ENCODE data around the gene WNK1.
A peak's percentile ranks its signal among the peaks of the same experiment; 100 is the strongest.
"Not testable (repeated sequence)": the region's sequence is repeated elsewhere in the genome, so short reads cannot be mapped to it uniquely, and the experiment has no call there.

The WNK1 gene

DNA sequence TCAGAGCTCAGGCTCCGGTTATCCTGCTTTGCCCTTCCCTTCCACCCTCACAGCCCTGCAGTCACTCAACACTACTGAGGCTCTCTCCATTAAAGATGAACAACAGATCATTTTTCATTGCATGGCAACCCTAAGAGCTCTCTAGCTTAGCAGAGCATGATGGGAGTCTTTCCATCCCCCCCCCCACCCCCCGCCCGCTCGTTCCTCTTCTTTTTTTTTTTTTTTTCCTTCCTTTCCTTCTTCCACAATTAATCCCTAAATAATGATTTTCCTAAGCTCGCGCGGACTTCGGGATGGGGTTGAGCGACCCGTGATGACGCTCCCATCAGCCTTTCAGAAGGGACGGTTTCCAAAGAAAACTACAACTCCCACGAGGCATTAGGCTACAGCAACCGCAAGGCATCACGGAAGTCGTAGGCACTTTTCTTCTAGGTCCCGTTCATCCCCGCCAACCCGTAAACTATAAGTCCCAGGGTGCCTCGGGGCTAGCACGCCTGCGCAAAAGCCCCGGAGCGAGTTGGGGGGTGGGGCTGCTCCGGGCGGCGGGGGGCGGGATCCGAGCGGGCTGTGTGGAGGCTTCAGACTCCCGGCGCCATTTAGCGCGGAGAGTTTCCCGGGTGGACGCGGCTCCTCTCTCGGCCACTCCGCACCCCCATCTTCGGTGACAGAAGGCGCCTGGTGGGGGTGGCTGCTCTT lies at the start of gene WNK1:
WNK1 (plus strand) TSS at position 581 of the 696 bp plus-strand sequence. CDS start 987 bp downstream, outside the sequence.
- DNase-seq: peak; percentile 97

DNA sequence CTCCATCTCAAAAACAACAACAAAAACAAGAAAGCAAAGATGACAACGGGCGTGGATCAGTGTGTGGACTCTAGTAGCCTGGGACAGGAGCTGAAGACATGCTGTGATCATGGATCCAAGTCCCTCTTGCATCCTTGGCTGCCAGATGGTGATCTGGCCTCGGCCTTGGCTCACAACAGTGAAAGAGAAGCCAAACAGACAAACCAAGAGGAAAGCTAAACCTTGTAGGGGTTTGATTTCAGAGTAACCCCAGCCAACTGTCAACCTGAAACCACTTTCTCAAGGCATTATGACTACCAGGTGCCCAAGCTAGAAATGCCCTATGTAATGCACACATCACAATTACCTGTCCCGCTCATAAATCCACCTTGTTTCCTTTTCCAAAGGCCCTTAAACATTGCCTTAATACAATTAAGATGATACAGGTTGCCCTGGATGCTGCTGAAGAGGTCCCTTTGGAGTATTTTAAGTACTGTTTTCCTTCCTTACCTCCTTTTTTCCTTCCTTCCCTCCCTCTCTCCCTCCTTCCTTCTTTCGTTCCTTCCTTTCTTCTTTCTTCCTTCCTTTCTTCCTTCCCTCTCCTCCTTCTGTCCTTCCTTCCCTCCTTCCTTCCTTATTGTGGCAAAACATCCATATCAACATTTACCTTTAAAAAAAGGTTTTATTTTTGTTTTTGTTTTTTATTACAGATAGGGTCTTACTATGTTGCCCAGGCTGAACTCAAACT lies 47.7 kb upstream of the WNK1 start:
- DNase-seq: no peak

DNA sequence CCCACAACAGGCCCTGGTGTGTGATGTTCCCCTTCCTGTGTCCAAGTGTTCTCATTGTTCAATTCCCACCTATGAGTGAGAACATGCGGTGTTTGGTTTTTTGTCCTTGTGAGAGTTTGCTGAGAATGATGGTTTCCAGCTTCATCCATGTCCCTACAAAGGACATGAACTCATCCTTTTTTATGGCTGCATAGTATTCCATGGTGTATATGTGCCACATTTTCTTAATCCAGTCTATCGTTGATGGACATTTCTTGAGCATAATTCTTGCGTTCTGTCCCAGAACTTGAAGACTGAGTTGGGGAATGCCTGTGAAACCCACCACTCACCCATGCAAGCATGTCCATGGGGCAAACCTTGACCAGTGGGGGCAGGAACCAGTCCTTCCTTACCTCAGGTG lies 44.3 kb upstream of the WNK1 start:
- DNase-seq: not testable (repeated sequence)

DNA sequence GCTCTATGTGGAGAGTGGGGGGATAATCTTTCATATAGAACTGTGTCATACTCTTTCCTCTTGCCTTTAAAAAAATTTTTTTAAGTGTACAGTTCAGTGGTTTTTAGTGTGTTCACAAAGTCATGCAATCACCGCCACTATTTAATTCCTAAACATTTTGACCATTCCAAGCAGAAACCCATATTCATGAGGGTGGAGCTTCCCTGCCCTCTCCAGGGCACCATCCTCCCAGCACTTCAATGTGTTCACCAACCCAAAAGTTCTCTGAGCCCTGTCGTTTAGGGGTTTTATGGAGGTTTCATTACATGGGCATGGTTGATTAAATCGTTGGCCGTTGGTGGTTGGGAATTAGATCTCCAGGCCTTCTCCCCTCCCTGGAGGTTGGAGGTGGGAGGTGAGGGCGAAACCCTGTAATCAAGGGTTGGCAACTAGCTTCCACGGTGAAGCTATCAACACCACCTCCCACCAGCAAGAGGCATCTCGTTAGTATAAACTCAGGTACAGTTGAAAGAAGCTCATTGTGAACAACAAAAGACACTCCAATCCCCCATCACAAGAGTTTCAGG lies 42.8 kb upstream of the WNK1 start:
- no peak for DNase-seq

DNA sequence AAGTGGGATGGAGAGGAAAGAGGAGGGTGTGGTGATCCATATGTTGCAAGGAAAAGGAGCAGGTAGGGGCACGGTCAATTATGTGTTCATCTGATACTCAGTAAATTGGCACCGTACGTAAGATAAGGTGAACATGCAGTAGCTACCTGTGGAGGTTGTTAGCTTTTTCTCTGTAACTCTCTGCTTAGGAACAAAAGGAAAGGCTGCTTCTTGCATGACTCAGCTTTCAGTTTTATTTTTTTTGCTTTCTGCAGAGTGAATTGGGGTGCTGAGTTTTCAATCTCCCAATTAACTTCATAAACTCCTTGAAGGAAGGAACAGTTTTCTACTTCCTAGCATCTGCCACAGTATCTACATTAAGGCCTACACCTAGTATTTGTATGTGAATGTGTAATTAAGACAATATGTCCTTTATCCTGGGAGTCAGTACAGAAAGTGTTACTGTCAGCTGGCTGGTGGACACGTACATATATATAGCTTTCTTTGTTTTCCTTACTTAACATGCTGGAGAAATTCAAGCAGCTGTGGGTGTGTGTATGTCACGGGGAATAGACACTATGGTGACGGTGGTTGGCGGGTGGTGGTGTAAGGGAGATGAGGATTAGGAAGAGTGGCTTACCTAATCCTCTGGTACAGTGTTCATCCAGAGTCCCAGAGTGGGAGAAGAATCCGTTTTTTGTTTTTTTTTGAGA lies 40.1 kb upstream of the WNK1 start:
- DNase-seq: no peak

DNA sequence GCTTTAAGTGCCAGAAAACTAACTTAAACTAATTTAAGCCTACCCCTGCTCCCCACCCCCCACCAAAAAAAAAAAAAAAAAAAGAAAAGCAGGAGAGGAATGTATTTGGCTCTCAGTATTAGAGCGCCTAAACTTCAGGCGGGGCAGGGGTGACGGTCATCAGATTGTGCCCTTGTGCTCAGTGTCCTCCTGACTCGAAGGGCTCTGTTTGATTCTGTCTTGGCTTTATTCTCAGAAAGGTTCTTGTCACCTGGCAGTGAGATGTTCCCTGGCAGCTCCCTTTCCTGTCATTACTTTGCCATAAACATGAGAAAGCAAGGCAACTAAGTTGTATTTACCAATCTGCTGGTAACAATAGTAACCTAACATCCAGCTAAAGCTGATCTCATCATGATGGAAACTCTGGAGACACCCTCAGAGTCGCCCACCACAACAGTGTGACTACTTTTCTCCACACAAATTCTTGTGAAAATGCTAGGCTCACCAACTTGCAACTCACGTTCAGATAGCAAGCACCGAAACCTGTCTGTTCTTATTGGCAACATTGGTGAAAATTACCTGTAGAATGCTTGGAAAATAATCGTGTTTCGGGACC lies 39.0 kb upstream of the WNK1 start:
- DNase-seq: peak in 1 of 2 experiments; percentile 64

DNA sequence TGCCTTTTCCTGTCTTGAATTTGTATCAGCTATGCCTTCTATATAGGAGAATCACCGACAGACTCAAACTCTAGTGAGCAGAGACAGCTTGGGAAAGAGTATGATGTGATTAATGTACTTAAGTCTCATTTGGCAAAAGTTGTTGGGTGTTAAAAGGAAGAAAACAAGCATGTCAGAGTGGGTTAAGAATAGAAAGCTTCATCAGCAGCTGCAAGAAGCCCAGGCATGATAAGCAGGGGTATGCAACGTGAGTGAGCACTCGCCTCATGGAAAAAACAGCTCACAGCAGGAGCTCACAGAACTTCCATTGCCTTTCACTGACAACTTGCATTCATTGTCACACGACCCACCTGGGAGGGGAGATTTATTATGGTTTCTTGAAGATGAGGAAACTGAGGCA lies 35.9 kb upstream of the WNK1 start:
- peak; percentile 39 to 74 for DNase-seq

DNA sequence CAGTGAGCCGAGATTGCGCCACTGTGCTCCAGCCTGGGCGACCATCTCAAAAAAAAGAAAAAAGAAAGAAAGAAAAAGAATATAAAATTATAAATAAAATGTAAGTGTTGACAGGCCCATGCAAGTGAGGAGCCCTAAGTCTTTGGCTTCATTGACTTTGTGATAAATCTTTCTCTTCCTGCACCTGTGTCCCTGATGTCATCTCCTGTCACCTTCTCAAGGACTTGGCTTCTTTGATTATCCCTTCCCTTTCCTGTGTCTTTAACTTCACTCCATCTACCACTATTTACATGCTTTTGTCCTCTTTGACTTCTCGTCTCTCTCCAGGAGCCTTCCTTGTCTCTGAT lies 33.6 kb upstream of the WNK1 start:
- DNase-seq: no peak

DNA sequence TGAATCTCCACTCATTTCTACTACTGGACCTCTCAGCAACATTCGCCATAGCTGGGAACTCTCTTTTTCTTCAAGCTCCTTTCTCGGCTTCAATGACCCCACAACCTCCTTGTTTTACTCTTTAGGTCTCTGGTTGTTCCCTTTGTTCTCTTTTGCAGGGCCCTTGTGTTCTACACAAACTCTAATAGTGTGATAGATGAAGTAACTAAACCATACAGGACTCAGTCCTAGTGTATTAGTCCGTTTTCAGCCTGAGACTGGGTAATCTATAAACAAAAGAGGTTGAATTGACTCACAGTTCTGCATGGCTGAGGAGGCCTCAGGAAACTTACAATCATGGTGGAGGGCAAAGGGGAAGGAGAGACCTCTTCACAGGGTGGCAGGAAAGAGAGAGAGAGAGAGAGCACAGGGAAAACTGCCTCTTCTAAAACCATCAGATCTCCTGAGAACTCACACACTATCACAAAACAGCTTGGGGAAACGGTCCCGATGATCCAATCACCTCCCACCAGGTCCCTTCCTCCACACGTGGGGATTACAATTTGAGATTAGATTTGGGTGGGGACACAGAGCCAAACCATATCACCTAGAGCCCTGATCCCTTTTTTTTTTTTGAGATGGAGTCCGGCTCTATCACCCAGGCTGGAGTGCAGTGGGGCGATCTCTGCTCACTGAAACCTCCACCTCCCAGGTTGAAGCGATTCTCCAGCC lies 32.0 kb upstream of the WNK1 start:
- no peak for DNase-seq

DNA sequence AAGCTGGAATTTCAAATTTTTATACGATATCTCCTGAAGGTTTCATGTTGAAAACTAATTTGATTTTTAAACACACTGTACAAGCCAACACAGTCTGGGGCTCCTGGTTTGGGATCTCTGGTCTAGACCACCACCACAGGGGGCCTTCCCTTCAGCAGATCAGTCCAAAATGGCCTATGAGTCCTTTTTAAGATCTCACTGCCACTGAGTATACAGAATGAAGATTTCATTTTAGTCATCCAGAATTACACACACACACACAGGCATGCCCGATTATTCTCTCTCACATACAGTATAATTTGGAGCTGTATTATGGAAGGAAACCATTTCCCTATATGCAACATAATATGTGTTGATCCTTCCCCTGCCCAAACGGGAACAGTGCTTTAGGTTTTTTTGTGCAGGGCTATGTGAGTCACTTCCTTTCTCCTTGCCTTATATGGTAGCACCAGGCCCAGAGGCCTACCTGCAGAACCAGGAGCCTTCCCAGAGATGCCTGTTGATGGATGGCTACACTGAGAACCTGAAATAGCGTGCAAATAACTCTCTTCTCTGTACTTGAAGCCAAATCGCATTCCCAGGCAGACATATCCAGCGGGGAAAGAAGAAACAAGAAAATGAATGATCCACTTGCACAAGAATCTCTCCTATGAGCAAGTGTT lies 28.1 kb upstream of the WNK1 start:
- peak in 1 of 2 experiments; percentile 27 for DNase-seq

DNA sequence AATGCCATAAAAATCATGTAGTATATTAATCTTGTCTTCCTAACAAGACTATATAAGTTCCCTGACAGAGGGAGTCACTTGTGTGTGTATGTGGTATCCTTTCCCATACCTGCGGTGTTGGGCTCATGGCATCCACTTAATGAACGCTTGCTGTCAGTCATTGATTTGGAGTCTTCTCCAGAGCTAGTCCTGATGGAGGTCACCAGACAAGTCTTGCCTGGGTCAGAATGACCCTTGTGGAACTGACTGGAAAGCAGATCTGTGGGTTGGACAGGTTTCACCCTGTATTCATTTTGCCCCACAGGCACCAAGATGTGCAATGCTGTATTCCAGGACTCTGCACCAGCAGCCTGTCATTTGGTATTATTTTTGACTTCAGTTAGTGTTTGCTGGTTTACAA lies 27.3 kb upstream of the WNK1 start:
- DNase-seq: no peak

DNA sequence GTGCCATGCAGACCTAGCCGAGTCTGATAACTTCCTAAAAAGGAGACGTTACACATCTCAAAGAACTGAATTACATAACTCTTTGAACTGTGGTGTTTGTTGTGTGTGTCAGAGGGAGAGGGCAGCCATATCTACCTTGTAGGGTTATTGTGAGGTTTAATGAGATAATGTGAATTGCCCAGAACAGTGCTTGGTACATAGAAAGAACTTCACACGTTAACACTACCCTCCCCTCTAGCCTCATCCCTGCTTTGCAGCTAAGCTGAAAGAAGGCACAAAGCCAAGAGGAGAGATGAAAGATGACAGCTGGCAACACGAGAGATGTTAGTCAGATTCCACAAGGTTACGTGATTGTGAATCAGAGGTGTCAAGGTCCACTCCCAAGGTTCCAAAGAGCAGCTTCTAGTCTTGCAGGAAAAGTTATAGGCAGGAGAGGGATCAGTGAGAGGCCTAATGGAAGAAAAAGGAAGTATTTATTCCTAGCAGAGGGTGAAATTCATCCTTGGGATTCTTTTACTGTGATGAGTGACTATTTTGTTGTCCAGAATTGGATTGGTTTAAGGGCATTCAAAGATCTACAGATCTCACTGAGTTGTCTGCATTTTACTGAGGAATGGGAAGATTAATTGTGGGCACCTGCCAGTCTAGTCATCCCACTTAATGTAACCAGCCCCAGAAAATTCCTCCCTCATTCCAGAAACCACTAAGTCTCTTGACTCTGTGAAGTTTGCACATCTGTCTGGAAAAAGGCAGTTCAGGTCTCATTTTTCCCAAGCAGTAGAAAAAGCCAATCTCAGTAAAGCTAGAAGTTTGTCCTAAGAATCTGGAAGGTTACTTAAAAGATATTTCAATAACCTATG lies 25.9 kb upstream of the WNK1 start:
- no peak for DNase-seq

DNA sequence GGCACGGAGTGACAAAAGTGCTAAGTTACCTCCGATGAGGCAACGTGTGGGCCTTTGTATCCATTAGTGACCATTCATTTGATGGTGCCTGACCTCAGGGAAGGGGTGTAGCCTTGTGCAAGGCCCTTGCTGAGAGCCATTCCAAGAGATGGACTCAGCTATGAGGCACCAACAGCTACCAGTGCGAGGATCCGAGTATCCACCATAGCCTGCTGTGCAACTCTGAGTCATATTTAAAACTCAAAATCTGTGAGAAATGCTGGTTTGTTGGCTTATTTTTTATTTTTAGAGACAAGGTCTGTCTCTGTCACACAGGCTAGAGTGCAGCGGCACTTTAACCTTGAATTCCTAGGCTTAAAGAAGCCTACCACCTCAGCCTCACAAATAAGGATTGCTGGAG lies 25.1 kb upstream of the WNK1 start:
- DNase-seq: no peak

DNA sequence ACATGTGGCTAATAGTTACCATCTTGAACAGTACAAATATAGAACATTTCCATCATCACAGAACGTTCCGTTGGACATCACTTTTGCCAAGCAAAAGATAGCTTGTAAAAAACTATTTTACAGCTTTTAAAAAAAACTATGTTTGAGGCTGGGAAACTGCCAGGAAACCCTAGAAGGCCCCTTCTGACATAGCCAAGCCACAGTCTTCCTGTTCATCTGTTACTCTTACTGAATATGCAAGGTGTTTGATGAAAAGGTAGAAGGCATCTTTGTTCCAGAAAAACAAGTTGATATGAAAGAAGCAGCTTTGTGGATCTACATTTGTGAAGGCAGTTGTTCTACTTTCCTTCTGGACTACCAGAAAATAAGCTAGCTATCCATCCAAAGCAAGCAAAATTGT lies 23.6 kb upstream of the WNK1 start:
- peak in 1 of 2 experiments; percentile 18 for DNase-seq

DNA sequence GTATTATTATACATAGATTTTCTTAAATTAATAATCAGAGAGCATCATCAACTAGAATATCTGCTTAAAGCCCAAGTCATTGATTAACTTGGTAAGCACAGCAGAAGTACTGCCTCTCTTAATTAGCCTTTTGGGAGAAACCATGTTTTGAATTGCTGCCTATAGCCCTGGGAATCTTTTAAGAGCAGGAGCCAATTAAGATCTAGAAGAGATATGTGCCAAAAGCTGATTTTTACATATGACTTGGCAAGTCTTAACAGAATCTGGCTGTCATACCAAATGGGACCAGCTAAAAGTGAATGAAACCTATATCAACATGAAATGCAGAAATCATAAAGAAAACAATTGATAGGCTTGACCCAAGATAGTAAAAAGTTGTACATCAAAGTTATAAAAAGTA lies 23.2 kb upstream of the WNK1 start:
- no peak for DNase-seq

DNA sequence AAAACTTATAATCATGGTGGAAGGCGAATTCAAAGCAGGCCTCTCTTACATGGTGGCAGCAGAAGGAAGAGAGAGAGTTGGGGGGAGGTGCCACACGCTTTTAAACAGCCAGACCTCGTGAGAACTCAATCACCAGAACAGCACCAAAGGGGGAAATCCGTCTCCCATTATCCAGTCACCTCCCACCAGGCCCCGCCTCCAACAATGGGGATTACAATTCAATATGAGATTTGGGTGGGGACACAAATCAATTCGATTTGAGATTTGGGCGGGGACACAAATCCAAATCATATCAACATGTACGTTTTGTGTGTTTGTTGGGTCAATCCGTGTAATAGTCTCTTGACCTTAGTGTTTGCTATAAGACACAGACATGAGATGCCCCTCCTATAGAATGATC lies 21.8 kb upstream of the WNK1 start:
- DNase-seq: no peak

DNA sequence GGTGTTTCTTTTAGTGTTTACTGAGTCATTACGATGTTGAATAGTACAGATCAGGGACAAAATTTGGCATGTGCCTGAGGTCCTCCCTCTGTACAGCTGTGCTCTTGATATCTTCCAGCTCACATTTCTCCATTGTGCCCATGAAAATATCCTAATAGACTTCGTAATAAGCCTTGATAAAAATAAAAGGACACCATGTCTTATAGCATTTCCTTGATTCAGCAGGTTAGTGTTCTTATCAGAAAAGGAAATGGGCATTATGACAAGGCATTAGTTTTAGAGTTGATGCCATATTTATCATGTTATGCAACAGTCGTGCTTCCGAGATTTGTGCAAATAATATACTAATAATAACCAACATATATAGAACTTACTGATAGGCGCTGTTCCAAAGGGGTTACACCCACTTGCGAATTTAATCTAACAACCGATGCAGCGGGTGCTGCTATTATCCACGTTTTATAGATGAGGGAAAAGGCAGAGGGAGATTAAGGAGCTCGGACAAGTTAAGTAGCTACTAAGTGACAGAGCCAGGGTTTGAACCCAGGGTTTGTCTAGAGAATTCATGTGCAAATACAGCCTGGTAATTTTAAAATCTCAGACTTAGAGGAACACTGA lies 15.1 kb upstream of the WNK1 start:
- DNase-seq: no peak

DNA sequence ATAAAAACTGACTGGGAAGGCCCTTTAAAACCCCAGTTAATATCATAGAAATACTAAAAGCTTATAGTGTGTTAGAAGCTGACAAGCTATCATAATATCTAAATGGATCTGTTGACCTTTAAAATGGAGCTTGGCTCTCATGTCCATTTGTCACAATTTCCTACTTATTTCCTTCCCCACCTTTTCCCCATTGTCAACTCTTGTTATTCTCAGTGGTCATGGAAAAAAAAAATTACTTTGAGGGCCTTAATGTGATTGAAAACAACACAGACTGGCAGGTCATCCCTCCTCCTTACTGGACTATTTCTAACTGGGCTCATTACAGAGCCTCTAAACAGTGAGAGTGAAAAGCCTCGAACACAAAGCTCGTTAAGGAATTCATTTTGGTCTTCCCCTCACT lies 13.7 kb upstream of the WNK1 start:
- no peak for DNase-seq

DNA sequence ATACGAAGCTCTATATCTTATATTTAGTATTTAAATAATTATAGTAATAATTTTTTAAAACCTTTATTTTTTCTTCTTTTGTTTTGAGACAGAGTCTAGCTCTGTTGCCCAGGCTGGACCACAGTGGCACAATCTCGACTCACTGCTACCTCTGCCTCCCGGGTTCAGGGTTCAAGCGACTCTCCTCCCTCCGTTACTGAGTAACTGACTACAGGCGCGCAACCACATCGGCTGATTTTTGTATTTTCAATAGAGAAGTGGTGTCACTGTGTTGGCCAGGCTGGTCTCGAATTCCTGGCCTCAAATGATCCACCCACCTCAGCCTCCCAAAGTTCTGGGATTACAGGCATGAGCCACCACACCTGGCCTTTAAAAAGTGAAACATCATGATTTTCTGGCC lies 13.0 kb upstream of the WNK1 start:
- DNase-seq: no peak

DNA sequence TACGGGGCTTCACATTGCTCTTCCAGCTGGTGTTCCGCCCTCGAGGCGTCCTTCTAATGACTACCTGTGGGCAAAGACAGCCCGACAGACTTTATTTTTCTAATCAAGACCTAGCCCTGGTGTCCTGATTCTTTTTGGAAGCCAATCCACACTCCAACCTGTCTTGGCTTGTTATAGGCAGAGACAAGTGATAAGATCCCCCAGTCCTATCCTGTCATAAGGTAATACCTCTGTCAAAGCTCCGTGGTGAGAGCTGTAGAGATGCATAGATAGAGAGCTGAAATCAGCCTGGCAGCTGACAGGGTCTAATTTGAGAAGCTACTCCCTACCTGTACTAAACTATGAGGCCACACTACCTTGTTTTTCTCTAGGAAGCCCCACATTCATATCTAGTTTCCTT lies 11.5 kb upstream of the WNK1 start:
- DNase-seq: no peak
